Activated T-helper 1 cell treated with anti-CD3 and anti-CD28 coated beads, Interleukin-12 subunit alpha, Interleukin-12 subunit beta, Interleukin-2, Interleukin-4 antibody, amounts not matched to agents 30 ng/mL and 10 ng/mL and 1 ng/mL, durations not matched to agents 14 hours and 24 hours and 36 hours (primary cell): ENCODE measurements around the gene SUMF1. TPM values are rescaled to one million over a fixed set of nuclear protein-coding genes. Genes with fewer than 3 reads are reported as not detected.
A peak's percentile ranks its signal among the peaks of the same experiment; 100 is the strongest.

Experiments used
- DNase-seq: peaks from one replicate; pipeline ENCODE4 v3.0.0; 2021; ENCODE audit warnings: low spot score
- H3K27ac Mint-ChIP-seq: one replicate; pipeline ENCODE4 v1.8.0; 2021; ENCODE audit warnings: mild to moderate bottlenecking, mixed read lengths
- H3K27me3 Mint-ChIP-seq: one replicate; pipeline ENCODE4 v1.8.0; 2022; ENCODE audit warnings: mild to moderate bottlenecking, moderate library complexity, mixed read lengths; ENCODE audit not compliant: insufficient read depth
- H3K36me3 Mint-ChIP-seq: one replicate; pipeline ENCODE4 v1.8.0; 2021; ENCODE audit warnings: low read depth, mixed read lengths
- H3K4me1 Mint-ChIP-seq: one replicate; pipeline ENCODE4 v1.8.0; 2021; ENCODE audit warnings: low read depth, mixed read lengths
- H3K4me3 Mint-ChIP-seq: one replicate; pipeline ENCODE4 v1.8.0; 2021; ENCODE audit warnings: mild to moderate bottlenecking, moderate library complexity, mixed read lengths
- H3K9me3 Mint-ChIP-seq: one replicate; pipeline ENCODE4 v1.8.0; 2021; ENCODE audit warnings: mixed read lengths
- intact Hi-C: fragments of 100-400 bp; cut with micrococcal nuclease; formaldehyde crosslinking; loops from one replicate; pipeline ENCODE4 v1.15.1; 2024
- total RNA-seq: library from RNA; stranded (reverse); gene quantifications from 2 replicates; pipeline ENCODE4 v1.2.3, GENCODE V29; 2022

Gene SUMF1
- total RNA-seq = 6.1 and 7.0 TPM in 2 replicates

- no peaks in the 10 kb centered on the region for H3K36me3 Mint-ChIP-seq
- peak; percentile 68 for DNase-seq
- peaks cover 15% of the 10 kb centered on the region for H3K4me1 Mint-ChIP-seq
- intact Hi-C loops = loop anchor here (1.0 to 2.0 kb wide), 7 partner anchors 26 to 656 kb away; partner anchors contain the start of genes ARL8B, ITPR1 and SETMAR
- H3K9me3 Mint-ChIP-seq = no peaks in the 10 kb centered on the region
- peaks cover 2% of the 10 kb centered on the region for H3K27me3 Mint-ChIP-seq
- H3K4me3 Mint-ChIP-seq = peak within 1 kb of the TSS; percentile 95
- H3K27ac Mint-ChIP-seq = peak within 1 kb of the TSS; percentile 91
Measured at GRCh38 chr3:4466741-4467521, at the start of gene SUMF1. Gene SUMF1 (minus strand): TSS chr3:4467269. CDS start chr3:4467245, 24 bp downstream.

- no peaks in the 10 kb centered on the region for H3K27me3 Mint-ChIP-seq
- peaks cover 32% of the 10 kb centered on the region for H3K4me1 Mint-ChIP-seq
Measured at GRCh38 chr3:4515916-4516579, 49.0 kb upstream of the SUMF1 start.

GRCh38 chr3:4514916-4515315 lies 47.8 kb upstream of the SUMF1 start:
- no peak overlapping the region for H3K27ac Mint-ChIP-seq
- H3K36me3 Mint-ChIP-seq = peaks cover 44% of the 10 kb centered on the region
- peaks cover 27% of the 10 kb centered on the region for H3K4me1 Mint-ChIP-seq
- intact Hi-C loops = no loop called here
- DNase-seq = no peak
- no peak overlapping the region for H3K4me3 Mint-ChIP-seq
- no peaks in the 10 kb centered on the region for H3K9me3 Mint-ChIP-seq
- H3K27me3 Mint-ChIP-seq = no peaks in the 10 kb centered on the region

More at GRCh38 chr3:4515916-4516579, 49.0 kb upstream of the SUMF1 start:
- Mint-ChIP-seq H3K27ac (no peak overlapping the region), H3K36me3 (peaks cover 38% of the 10 kb centered on the region), H3K9me3 (no peaks in the 10 kb centered on the region), H3K4me3 (no peak overlapping the region)
- intact Hi-C loops = no loop called here
- no peak for DNase-seq

GRCh38 chr3:4514321-4514720 lies 47.3 kb upstream of the SUMF1 start:
- Mint-ChIP-seq H3K4me3 (no peak overlapping the region), H3K9me3 (no peaks in the 10 kb centered on the region), H3K4me1 (peaks cover 22% of the 10 kb centered on the region), H3K27ac (no peak overlapping the region), H3K36me3 (peaks cover 43% of the 10 kb centered on the region), H3K27me3 (no peaks in the 10 kb centered on the region)
- intact Hi-C loops = no loop called here
- DNase-seq = no peak

- intact Hi-C loops = no loop called here
- Mint-ChIP-seq H3K27ac (no peak overlapping the region), H3K4me3 (no peak overlapping the region), H3K27me3 (no peaks in the 10 kb centered on the region), H3K9me3 (no peaks in the 10 kb centered on the region), H3K4me1 (peaks cover 12% of the 10 kb centered on the region), H3K36me3 (peaks cover 38% of the 10 kb centered on the region)
- DNase-seq = no peak
Measured at GRCh38 chr3:4512895-4513616, 46.0 kb upstream of the SUMF1 start.

GRCh38 chr3:4511491-4512262 lies 44.6 kb upstream of the SUMF1 start:
- Mint-ChIP-seq H3K4me3 (no peak overlapping the region), H3K36me3 (peaks cover 31% of the 10 kb centered on the region), H3K4me1 (peaks cover 11% of the 10 kb centered on the region), H3K27ac (no peak overlapping the region), H3K9me3 (no peaks in the 10 kb centered on the region), H3K27me3 (no peaks in the 10 kb centered on the region)
- DNase-seq = no peak
- intact Hi-C loops = no loop called here

GRCh38 chr3:4509983-4510755 lies 43.1 kb upstream of the SUMF1 start:
- H3K4me1 Mint-ChIP-seq = peaks cover 26% of the 10 kb centered on the region

GRCh38 chr3:4509043-4509442 lies 42.0 kb upstream of the SUMF1 start:
- H3K27ac Mint-ChIP-seq = no peak overlapping the region
- H3K9me3 Mint-ChIP-seq = no peaks in the 10 kb centered on the region
- no peaks in the 10 kb centered on the region for H3K27me3 Mint-ChIP-seq
- H3K4me1 Mint-ChIP-seq = peaks cover 30% of the 10 kb centered on the region
- intact Hi-C loops = no loop called here
- no peak overlapping the region for H3K4me3 Mint-ChIP-seq
- no peak for DNase-seq
- H3K36me3 Mint-ChIP-seq = peaks cover 26% of the 10 kb centered on the region

More at GRCh38 chr3:4509983-4510755, 43.1 kb upstream of the SUMF1 start:
- peaks cover 28% of the 10 kb centered on the region for H3K36me3 Mint-ChIP-seq
- DNase-seq = no peak
- H3K9me3 Mint-ChIP-seq = no peaks in the 10 kb centered on the region
- no peak overlapping the region for H3K27ac Mint-ChIP-seq
- no peak overlapping the region for H3K4me3 Mint-ChIP-seq
- intact Hi-C loops = no loop called here
- H3K27me3 Mint-ChIP-seq = no peaks in the 10 kb centered on the region

GRCh38 chr3:4508048-4508981 lies 41.2 kb upstream of the SUMF1 start:
- intact Hi-C loops = no loop called here
- DNase-seq = no peak

GRCh38 chr3:4507024-4507596 lies 40.0 kb upstream of the SUMF1 start:
- H3K4me1 Mint-ChIP-seq = peaks cover 41% of the 10 kb centered on the region
- no peaks in the 10 kb centered on the region for H3K27me3 Mint-ChIP-seq
- no peak overlapping the region for H3K27ac Mint-ChIP-seq
- DNase-seq = no peak
- peaks cover 22% of the 10 kb centered on the region for H3K36me3 Mint-ChIP-seq
- no peak overlapping the region for H3K4me3 Mint-ChIP-seq
- no peaks in the 10 kb centered on the region for H3K9me3 Mint-ChIP-seq
- intact Hi-C loops = no loop called here

More at GRCh38 chr3:4508048-4508981, 41.2 kb upstream of the SUMF1 start:
- H3K36me3 Mint-ChIP-seq = peaks cover 23% of the 10 kb centered on the region
- no peaks in the 10 kb centered on the region for H3K9me3 Mint-ChIP-seq
- peaks cover 38% of the 10 kb centered on the region for H3K4me1 Mint-ChIP-seq
- H3K27ac Mint-ChIP-seq = no peak overlapping the region
- H3K4me3 Mint-ChIP-seq = no peak overlapping the region
- no peaks in the 10 kb centered on the region for H3K27me3 Mint-ChIP-seq

GRCh38 chr3:4506559-4507023 lies 39.5 kb upstream of the SUMF1 start:
- H3K4me3 Mint-ChIP-seq = no peak overlapping the region
- intact Hi-C loops = no loop called here
- H3K4me1 Mint-ChIP-seq = peaks cover 41% of the 10 kb centered on the region
- peak overlapping the region; percentile 9 for H3K27ac Mint-ChIP-seq
- no peaks in the 10 kb centered on the region for H3K27me3 Mint-ChIP-seq
- DNase-seq = no peak
- no peaks in the 10 kb centered on the region for H3K9me3 Mint-ChIP-seq
- H3K36me3 Mint-ChIP-seq = peaks cover 26% of the 10 kb centered on the region
